Lower lobe of right lung (tissue), 2 donors: ENCODE data around the gene NKX1-2. TPM values are rescaled to one million over a fixed set of nuclear protein-coding genes. Genes with fewer than 3 reads are reported as not detected.
A peak's percentile ranks its signal among the peaks of the same experiment; 100 is the strongest.
"Not testable (repeated sequence)": the region's sequence is repeated elsewhere in the genome, so short reads cannot be mapped to it uniquely, and the experiment has no call there.

Experiments used
- ATAC-seq, 2 donors: fragments of 200-7000 bp; cut with Tn5 transposase; one replicate each; pipeline ENCODE4 v1.9.1; 2020 to 2022; ENCODE audit warnings: mild to moderate bottlenecking in 2 of 2, moderate library complexity in 2 of 2
- DNase-seq: peaks from one replicate; pipeline ENCODE4 v3.0.0-alpha.2; 2020
- H3K27ac ChIP-seq: fragments of 200-600 bp; one replicate; pipeline ENCODE4 v1.8.0; 2022
- H3K27me3 ChIP-seq: fragments of 200-600 bp; one replicate; pipeline ENCODE4 v1.8.0; 2022; ENCODE audit warnings: low read depth
- H3K36me3 ChIP-seq: fragments of 200-600 bp; one replicate; pipeline ENCODE4 v1.8.0; 2022; ENCODE audit warnings: mild to moderate bottlenecking
- H3K4me1 ChIP-seq: fragments of 200-600 bp; one replicate; pipeline ENCODE4 v1.8.0; 2022
- H3K4me3 ChIP-seq: fragments of 200-600 bp; one replicate; pipeline ENCODE4 v1.8.0; 2022; ENCODE audit warnings: mild to moderate bottlenecking
- H3K9me3 ChIP-seq: fragments of 200-600 bp; one replicate; pipeline ENCODE4 v1.8.0; 2022
- intact Hi-C: fragments of 100-400 bp; cut with DNase I; formaldehyde crosslinking; loops from one replicate; pipeline ENCODE4 v1.11.0; 2022
- total RNA-seq: library from RNA; stranded (reverse); fragmentation: NEBNext Ultra II Directional; extraction: Animal tissue kit (Norgen Biotek cat#: 25700); gene quantifications from one replicate; pipeline ENCODE4 v1.2.1, GENCODE V29; 2021
- TF ChIP-seq, protein P1 (sequence below): fragments of 200-600 bp; IDR thresholded peaks from one replicate; pipeline ENCODE4 v1.8.0; 2022; ENCODE audit warnings: antibody characterized with exemption, mild to moderate bottlenecking
- donor health status: DM: no; HTN: yes; CAD: no; lungs with severe emphysema.

NKX1-2 gene
- total RNA-seq, 1 donor from 2014 or later, result not detected

DNA sequence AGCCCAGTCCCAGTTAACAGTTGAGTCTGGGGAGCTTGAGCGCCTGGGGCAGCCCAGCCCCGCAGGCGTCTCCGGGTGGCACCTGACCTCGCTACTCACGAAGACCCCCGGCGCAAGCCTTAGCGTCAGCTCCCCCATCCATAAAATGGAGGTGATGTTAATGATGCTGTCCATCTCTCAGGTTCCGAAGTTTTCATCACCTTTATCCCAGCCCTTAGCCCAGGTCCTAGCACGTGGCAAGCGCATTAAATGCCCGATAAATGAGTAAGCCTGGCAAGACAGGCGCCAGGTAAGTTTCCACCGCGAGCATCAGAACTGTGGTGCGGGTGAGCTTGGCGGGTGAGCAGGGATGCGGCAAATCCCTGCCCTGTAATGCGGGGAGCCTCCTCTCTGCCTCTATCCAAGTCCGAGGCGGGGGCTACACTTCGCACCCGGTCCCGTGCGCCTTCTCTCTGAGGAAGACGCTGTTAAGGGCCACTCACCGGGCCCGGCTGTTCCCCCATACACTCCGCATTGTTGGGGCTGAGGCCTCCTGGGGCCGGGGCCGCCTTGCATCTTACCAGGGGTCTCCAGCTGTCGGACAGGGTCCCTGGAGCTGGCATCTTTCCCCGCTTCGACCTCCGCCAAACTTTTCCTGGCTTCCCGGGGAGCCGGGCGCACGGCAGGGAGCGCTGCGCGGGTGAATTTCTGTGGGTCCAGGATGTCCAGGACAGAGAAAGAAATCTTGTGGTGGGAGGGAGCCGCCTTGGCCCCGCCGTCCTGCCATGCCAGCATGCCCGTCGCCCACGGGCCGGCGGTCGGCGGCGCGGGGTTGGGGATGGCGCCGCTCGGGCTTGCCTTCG lies 444 bp downstream of the NKX1-2 start:
- H3K36me3 ChIP-seq, result no peaks in the 10 kb centered on the region
- peaks cover 16% of the 10 kb centered on the region for H3K4me1 ChIP-seq
- no peaks in the 10 kb centered on the region for H3K9me3 ChIP-seq
- TF ChIP-seq, protein P1, sequence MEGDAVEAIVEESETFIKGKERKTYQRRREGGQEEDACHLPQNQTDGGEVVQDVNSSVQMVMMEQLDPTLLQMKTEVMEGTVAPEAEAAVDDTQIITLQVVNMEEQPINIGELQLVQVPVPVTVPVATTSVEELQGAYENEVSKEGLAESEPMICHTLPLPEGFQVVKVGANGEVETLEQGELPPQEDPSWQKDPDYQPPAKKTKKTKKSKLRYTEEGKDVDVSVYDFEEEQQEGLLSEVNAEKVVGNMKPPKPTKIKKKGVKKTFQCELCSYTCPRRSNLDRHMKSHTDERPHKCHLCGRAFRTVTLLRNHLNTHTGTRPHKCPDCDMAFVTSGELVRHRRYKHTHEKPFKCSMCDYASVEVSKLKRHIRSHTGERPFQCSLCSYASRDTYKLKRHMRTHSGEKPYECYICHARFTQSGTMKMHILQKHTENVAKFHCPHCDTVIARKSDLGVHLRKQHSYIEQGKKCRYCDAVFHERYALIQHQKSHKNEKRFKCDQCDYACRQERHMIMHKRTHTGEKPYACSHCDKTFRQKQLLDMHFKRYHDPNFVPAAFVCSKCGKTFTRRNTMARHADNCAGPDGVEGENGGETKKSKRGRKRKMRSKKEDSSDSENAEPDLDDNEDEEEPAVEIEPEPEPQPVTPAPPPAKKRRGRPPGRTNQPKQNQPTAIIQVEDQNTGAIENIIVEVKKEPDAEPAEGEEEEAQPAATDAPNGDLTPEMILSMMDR, result no peak
- no peak for ATAC-seq
- DNase-seq, result no peak
- intact Hi-C loops, result no loop called here
- H3K27ac ChIP-seq, result no peak overlapping the region
- peak overlapping the region; percentile 14 for H3K4me3 ChIP-seq
- H3K27me3 ChIP-seq, result peaks cover 97% of the 10 kb centered on the region

- peaks cover 16% of the 10 kb centered on the region for H3K4me1 ChIP-seq
- H3K4me3 ChIP-seq, result no peak overlapping the region
- H3K27ac ChIP-seq, result no peak overlapping the region
- no peaks in the 10 kb centered on the region for H3K9me3 ChIP-seq
- no peaks in the 10 kb centered on the region for H3K36me3 ChIP-seq
- TF ChIP-seq, protein P1, result no peak
- ATAC-seq (no peak), DNase-seq (no peak)
- H3K27me3 ChIP-seq, result peaks cover 99% of the 10 kb centered on the region
- intact Hi-C loops, result no loop called here
Observed at GRCh38 chr10:124448696-124449169, 1.1 kb downstream of the NKX1-2 start.

- Histone ChIP-seq H3K4me3 (no peak overlapping the region), H3K27ac (no peak overlapping the region), H3K27me3 (peaks cover 95% of the 10 kb centered on the region), H3K9me3 (no peaks in the 10 kb centered on the region), H3K4me1 (peaks cover 16% of the 10 kb centered on the region), H3K36me3 (no peaks in the 10 kb centered on the region)
- ATAC-seq (no peak), DNase-seq (no peak)
- intact Hi-C loops, result no loop called here
- TF ChIP-seq, protein P1, result no peak
Observed at GRCh38 chr10:124447751-124448466, 1.9 kb downstream of the NKX1-2 start.

- ATAC-seq, result no peak
- no peak overlapping the region for H3K4me3 ChIP-seq
- H3K27me3 ChIP-seq, result peaks cover 93% of the 10 kb centered on the region
- no peaks in the 10 kb centered on the region for H3K36me3 ChIP-seq
- no peak for DNase-seq
- H3K9me3 ChIP-seq, result no peaks in the 10 kb centered on the region
- H3K27ac ChIP-seq, result no peak overlapping the region
- peaks cover 16% of the 10 kb centered on the region for H3K4me1 ChIP-seq
- intact Hi-C loops, result no loop called here
- TF ChIP-seq, protein P1, result no peak
Observed at GRCh38 chr10:124446830-124447750, 2.7 kb downstream of the NKX1-2 start.

GRCh38 chr10:124441694-124442093 lies 8.1 kb downstream of the NKX1-2 start:
- H3K27me3 ChIP-seq, result peaks cover 40% of the 10 kb centered on the region
- ATAC-seq, intact Hi-C loops, H3K4me1 ChIP-seq, H3K4me3 ChIP-seq, H3K9me3 ChIP-seq, DNase-seq, H3K27ac ChIP-seq, H3K36me3 ChIP-seq: not testable (repeated sequence)
